DMS 273 (cell line): ENCODE data around the gene ZNF578.
"Not testable (repeated sequence)": the region's sequence is repeated elsewhere in the genome, so short reads cannot be mapped to it uniquely, and the experiment has no call there.

Source experiments
- DNase-seq: peaks from one replicate; lab custom pipeline; 2025; ENCODE audit not compliant: unreplicated experiment; lab: John Stamatoyannopoulos, UW

The ZNF578 gene

DNA sequence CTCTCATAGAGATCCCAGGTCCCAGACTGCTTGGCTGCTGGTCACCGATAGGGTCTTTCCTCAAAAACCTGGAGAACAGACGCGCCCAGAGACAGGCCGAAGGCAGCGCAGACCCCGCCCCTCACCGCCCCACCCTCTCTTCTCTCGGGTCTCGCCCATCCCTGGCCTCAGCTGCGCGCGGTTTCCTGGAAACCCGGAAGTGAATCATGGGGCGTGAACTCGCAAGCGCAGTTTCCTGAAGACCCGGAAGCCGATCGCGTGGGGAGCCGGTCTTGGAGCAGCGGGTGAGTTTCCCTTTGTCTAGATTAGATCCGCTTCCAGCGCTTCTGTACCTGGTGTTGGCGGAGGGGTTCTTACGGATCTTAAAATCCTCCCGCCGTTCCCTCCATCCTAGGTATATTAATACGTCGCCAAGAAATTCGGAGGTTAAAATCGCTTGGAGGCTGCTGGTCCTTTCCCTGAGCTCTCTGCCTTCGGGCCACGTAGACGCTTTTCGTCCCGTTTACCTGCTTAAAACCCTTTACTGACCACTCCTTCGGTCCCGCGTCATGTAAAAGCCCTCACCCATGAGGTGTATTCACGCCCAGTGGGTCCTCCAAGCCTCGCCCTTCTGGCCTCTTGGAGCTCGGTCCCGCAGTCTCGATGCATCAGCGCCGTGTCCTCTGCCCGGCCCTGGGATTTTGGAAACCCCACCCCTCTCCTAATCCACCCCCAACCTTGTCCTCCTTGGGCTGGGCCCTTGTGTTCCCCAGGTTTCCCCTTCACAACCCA is at the start of gene ZNF578:
ZNF578 (plus strand) TSS at position 230 of the 771 bp plus-strand sequence. CDS start 48,293 bp downstream, outside the sequence.
- peak; percentile 77 for DNase-seq

- no peak for DNase-seq
Measured at GRCh38 chr19:52410276-52410675, 43.1 kb upstream of the ZNF578 start.

- no peak for DNase-seq
Measured at GRCh38 chr19:52415711-52416110, 37.6 kb upstream of the ZNF578 start.

DNA sequence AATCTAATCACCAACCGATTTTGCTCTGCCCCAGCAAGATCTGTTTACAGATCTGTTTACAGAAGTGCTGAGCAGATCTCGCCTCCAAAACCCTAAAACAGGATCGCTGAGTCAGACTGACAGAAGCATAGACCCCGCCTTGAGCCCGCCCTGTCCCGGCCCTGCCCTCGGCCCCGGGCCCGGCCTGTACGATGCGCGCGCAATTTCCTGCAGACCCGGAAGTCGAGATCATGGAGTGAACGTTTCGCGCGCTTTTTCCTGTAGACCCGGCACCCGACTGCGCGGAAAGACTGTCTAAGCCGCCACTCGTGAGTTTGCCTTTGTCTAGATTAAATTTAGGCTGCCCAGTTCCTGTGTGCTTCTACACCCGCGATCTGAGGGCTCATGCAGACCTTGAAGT is 24.4 kb upstream of the ZNF578 start, which contains the start of gene ZNF534:
ZNF534 (plus strand) TSS at position 212 of the 400 bp plus-strand sequence. CDS start 2,327 bp downstream, outside the sequence.
- DNase-seq = no peak

DNA sequence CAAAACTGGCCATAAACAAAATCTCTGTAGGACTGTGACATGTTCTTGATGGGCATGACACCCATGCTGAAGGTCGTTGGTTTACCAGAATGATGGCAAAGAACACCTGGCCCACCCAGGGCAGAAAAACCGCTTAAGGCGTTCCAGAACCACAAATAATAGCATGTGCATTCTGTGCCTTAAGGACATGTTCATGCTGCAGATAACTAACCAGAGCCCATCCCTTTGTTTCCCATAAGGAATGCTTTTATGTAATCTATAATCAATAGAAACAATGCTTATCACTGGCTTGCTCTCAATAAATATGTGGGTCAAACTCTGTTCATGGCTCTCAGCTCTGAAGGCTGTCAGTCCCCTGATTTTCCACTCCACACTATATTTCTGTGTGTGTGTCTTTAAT is 11.2 kb upstream of the ZNF578 start:
- no peak for DNase-seq

- DNase-seq = no peak
Measured at GRCh38 chr19:52444506-52444905, 8.8 kb upstream of the ZNF578 start.

DNA sequence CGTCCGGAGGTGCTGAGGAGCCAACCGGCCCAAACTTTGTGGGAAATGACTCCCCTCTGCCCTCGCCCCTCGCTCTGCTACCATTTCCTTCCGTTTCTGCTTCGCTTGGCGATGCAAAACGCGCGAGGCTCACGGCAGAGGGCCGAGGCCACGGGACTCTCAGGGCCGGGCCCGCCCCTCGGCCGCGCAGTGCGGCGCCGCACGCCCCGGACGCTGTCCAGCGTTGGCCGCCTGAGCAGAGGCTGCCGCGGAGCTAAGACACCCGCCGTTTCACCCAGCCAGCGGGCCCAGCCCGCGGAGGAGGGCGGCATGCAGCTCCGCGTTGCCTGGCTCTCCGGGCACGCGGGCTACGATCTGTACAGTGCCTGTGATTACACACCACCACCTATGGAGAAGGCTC is 2.1 kb upstream of the ZNF578 start:
- DNase-seq = no peak

GRCh38 chr19:52464798-52465470 is 11.6 kb downstream of the ZNF578 start:
- DNase-seq = peak; percentile 79

GRCh38 chr19:52473655-52474350 is 20.4 kb downstream of the ZNF578 start:
- peak; percentile 31 for DNase-seq

DNA sequence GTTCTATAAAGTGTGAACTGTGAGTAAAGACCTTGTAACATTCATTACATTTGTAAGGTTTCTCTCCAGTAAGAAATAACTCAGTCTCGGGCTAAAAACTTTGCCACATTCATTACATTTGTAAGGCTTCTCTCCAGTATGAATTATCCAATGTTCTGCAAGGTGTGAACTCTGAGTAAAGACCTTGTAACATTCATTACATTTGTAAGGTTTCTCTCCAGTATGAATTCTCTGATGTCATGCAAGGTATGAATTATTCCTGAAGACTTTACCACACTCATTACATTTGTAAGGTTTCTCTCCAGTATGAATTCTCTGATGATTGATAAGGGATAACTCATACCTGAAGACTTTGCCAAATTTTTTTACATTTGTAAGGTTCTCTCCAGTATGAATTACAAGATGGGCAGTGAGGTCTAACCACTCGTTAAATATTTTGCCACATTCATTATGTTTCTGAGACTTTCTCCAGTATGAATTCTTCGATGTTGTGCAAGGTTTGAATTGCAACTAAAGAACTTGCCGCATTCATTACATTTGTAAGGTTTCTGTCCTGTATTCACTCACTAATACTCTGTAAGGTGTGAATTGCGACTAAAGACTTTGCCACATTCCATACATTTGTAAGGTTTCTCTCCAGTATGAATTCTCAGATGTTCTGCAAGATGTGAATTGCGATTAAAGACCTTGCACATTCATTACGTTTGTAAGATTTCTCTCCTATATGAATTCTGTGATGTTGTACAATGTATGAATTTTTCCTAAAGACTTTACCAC is 21.2 kb downstream of the ZNF578 start:
- no peak for DNase-seq

DNA sequence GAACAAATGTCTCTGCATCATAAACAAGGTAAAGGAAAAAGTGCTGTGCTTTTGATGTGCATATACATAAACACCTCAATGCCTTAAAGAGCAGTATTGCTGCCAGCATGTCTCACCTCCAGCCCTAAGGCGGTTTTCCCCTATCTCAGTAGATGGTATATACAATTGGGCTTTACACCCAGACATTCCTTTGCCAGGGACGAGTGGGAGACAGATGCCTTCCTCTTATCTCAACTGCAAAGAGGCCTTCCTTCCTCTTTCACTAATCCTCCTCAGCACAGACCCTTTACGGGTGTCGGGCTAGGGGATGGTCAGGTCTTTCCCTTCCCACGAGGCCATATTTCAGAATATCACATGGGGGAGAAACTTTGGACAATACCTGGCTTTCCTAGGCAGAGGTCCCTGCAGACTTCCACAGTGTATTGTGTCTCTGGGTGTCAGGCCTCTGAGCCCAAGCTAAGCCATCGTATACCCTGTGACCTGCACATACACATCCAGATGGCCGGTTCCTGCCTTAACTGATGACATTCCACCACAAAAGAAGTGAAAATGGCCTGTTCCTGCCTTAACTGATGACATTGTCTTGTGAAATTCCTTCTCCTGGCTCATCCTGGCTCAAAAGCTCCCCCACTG is 30.9 kb downstream of the ZNF578 start:
- DNase-seq = not testable (repeated sequence)

DNA sequence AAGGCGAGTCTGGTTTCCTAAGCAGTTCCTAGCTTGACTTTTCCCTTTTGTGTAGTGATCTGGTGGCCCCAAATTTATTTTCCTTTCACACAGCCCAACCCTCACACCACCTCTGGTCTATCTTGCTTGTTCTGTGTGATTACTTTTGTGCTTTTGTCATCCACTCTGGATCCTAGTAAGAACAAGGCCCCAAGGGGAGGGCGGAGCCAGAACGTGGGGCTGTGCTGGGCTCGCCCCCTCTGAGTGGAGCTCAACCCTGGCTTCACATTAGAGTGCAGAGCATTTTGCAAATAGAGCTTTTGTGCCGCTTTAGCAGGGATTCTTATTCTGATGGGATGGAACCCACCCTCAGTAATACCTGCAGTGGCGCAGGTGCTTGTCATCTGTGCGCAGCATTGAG is 31.7 kb downstream of the ZNF578 start:
- DNase-seq = not testable (repeated sequence)

- DNase-seq = not testable (repeated sequence)
Measured at GRCh38 chr19:52485561-52486240, 32.3 kb downstream of the ZNF578 start.

GRCh38 chr19:52492201-52492993 is 39.0 kb downstream of the ZNF578 start:
- DNase-seq = peak; percentile 61

DNA sequence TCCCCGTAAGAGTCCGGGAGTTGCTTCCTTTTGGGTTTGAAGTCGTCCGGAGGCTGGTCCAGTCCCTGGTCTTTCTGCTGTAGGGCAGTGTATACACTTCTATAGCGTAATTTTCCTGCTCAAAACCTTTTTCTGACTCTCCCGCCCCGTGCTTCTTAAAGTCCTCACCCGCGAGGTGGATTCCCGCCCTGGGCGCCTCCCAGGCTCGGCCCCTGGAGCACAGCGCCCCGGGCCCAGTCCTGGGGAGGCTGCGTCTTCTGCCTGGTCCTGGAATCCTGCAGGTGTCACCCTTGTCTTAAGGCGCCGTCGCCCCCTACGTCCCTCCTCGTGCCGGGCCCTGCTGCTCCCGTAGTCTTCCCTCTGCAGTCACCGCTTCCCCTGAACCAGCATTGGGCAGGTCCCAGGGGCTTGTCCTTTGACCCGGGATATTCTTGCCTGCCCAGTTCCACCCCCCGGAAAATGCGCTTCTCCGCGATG is 39.7 kb downstream of the ZNF578 start:
- peak; percentile 22 for DNase-seq

GRCh38 chr19:52494518-52494917 is 41.2 kb downstream of the ZNF578 start:
- no peak for DNase-seq

DNA sequence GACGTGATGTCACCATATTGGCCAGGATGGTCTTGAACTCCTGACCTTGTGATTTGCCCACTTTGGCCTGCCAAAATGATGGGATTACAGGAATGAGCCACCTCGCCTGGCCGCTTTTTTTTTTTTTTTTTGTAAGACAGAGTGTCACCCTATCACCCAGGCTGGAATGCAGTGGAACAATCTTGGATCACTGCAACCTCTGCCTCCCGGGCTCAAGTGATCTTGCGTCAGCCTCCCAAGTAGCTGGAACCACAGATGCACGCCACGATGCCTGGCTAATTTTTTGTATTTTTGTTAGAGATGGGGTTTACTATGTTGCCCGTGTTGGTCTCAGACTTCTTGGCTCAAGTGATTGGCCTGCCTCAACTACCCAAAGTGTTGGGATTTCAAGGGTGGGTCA is 45.2 kb downstream of the ZNF578 start:
- no peak for DNase-seq

GRCh38 chr19:52500474-52500873 is 47.1 kb downstream of the ZNF578 start:
- DNase-seq = not testable (repeated sequence)

DNA sequence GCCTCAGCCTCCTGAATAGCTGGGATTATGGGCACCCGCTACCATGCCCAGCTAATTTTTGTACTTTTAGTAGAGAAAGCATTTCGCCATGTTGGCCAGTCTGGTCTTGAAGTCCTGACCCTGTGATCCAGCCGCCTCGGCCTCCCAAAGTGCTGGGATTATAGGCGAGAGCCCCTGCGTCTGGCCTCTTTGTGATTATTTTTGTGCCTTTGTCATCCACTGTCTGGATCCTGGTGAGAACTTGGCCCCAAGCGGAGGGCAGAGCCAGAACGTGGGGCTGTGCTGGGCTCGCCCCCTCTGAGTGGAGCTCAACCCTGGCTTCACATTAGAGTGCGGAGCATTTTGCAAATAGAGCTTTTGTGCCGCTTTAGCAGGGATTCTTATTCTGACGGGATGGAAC is 47.6 kb downstream of the ZNF578 start:
- not testable (repeated sequence) for DNase-seq
